ENCODE results near the gene GC.

The GC gene

GRCh38 chr4:71711985-71712348, 71.9 kb downstream of the GC start:
- Histone ChIP-seq H3K27me3 (ENCODE audit: control insufficient read depth, insufficient read depth, low read length) (no peaks in the 10 kb centered on the region), H3K27ac (ENCODE audit: low read depth, low read length) (no peak overlapping the region), H3K4me3 (ENCODE audit: low read depth, low read length) (no peak overlapping the region), H3K9me3 (ENCODE audit: control insufficient read depth, insufficient read depth, low read depth, low read length) (no peaks in the 10 kb centered on the region), H3K36me3 (ENCODE audit: control insufficient read depth, insufficient read depth, low read length) (no peaks in the 10 kb centered on the region), H3K9ac (ENCODE audit: low read length) (no peak overlapping the region), H3K4me1 (ENCODE audit: control insufficient read depth, insufficient read depth, low read length) (no peaks in the 10 kb centered on the region)

GRCh38 chr4:71711044-71711984, 72.6 kb downstream of the GC start:
- no peaks in the 10 kb centered on the region for H3K36me3 ChIP-seq (ENCODE audit: control insufficient read depth, insufficient read depth, low read length)
- no peaks in the 10 kb centered on the region for H3K27me3 ChIP-seq (ENCODE audit: control insufficient read depth, insufficient read depth, low read length)
- no peaks in the 10 kb centered on the region for H3K4me1 ChIP-seq (ENCODE audit: control insufficient read depth, insufficient read depth, low read length)
- H3K9me3 ChIP-seq (ENCODE audit: control insufficient read depth, insufficient read depth, low read depth, low read length): no peaks in the 10 kb centered on the region
- no peak overlapping the region for H3K27ac ChIP-seq (ENCODE audit: low read depth, low read length)
- no peak overlapping the region for H3K4me3 ChIP-seq (ENCODE audit: low read depth, low read length)
- no peak overlapping the region for H3K9ac ChIP-seq (ENCODE audit: low read length)

GRCh38 chr4:71709961-71710360, 73.9 kb downstream of the GC start:
- no peak overlapping the region for H3K27ac ChIP-seq (ENCODE audit: low read depth, low read length)
- H3K4me1 ChIP-seq (ENCODE audit: control insufficient read depth, insufficient read depth, low read length): no peaks in the 10 kb centered on the region
- no peak overlapping the region for H3K4me3 ChIP-seq (ENCODE audit: low read depth, low read length)
- H3K9ac ChIP-seq (ENCODE audit: low read length): no peak overlapping the region
- H3K27me3 ChIP-seq (ENCODE audit: control insufficient read depth, insufficient read depth, low read length): no peaks in the 10 kb centered on the region
- no peaks in the 10 kb centered on the region for H3K36me3 ChIP-seq (ENCODE audit: control insufficient read depth, insufficient read depth, low read length)
- H3K9me3 ChIP-seq (ENCODE audit: control insufficient read depth, insufficient read depth, low read depth, low read length): no peaks in the 10 kb centered on the region

- Histone ChIP-seq H3K36me3 (ENCODE audit: control insufficient read depth, insufficient read depth, low read length) (no peaks in the 10 kb centered on the region), H3K27me3 (ENCODE audit: control insufficient read depth, insufficient read depth, low read length) (no peaks in the 10 kb centered on the region), H3K4me1 (ENCODE audit: control insufficient read depth, insufficient read depth, low read length) (no peaks in the 10 kb centered on the region; the same call in 1 of the 2 replicates), H3K9me3 (ENCODE audit: control insufficient read depth, insufficient read depth, low read depth, low read length) (no peaks in the 10 kb centered on the region), H3K27ac (ENCODE audit: low read depth, low read length) (no peak overlapping the region), H3K9ac (ENCODE audit: low read length) (no peak overlapping the region), H3K4me3 (ENCODE audit: low read depth, low read length) (no peak overlapping the region)
These were observed 85.7 kb downstream of the GC start for GRCh38 chr4:71698141-71698540.

GRCh38 chr4:71697031-71697430, 86.8 kb downstream of the GC start:
- Histone ChIP-seq H3K4me3 (ENCODE audit: low read depth, low read length) (no peak overlapping the region), H3K27me3 (ENCODE audit: control insufficient read depth, insufficient read depth, low read length) (no peaks in the 10 kb centered on the region), H3K4me1 (ENCODE audit: control insufficient read depth, insufficient read depth, low read length) (no peaks in the 10 kb centered on the region; the same call in 1 of the 2 replicates), H3K36me3 (ENCODE audit: control insufficient read depth, insufficient read depth, low read length) (no peaks in the 10 kb centered on the region), H3K9ac (ENCODE audit: low read length) (no peak overlapping the region), H3K9me3 (ENCODE audit: control insufficient read depth, insufficient read depth, low read depth, low read length) (no peaks in the 10 kb centered on the region), H3K27ac (ENCODE audit: low read depth, low read length) (no peak overlapping the region)

GRCh38 chr4:71694961-71695360, 88.9 kb downstream of the GC start:
- no peaks in the 10 kb centered on the region for H3K36me3 ChIP-seq (ENCODE audit: control insufficient read depth, insufficient read depth, low read length)
- peaks cover 4% of the 10 kb centered on the region; the same call in 1 of the 2 replicates for H3K4me1 ChIP-seq (ENCODE audit: control insufficient read depth, insufficient read depth, low read length)

GRCh38 chr4:71692963-71693362, 90.9 kb downstream of the GC start:
- Histone ChIP-seq H3K9me3 (ENCODE audit: control insufficient read depth, insufficient read depth, low read depth, low read length) (no peaks in the 10 kb centered on the region), H3K36me3 (ENCODE audit: control insufficient read depth, insufficient read depth, low read length) (no peaks in the 10 kb centered on the region), H3K4me3 (ENCODE audit: low read depth, low read length) (no peak overlapping the region), H3K9ac (ENCODE audit: low read length) (no peak overlapping the region), H3K27ac (ENCODE audit: low read depth, low read length) (no peak overlapping the region), H3K4me1 (ENCODE audit: control insufficient read depth, insufficient read depth, low read length) (peaks cover 8% of the 10 kb centered on the region), H3K27me3 (ENCODE audit: control insufficient read depth, insufficient read depth, low read length) (no peaks in the 10 kb centered on the region)

More at GRCh38 chr4:71694961-71695360, 88.9 kb downstream of the GC start:
- Histone ChIP-seq H3K27ac (ENCODE audit: low read depth, low read length) (no peak overlapping the region), H3K27me3 (ENCODE audit: control insufficient read depth, insufficient read depth, low read length) (no peaks in the 10 kb centered on the region), H3K4me3 (ENCODE audit: low read depth, low read length) (no peak overlapping the region), H3K9ac (ENCODE audit: low read length) (no peak overlapping the region), H3K9me3 (ENCODE audit: control insufficient read depth, insufficient read depth, low read depth, low read length) (no peaks in the 10 kb centered on the region)

GRCh38 chr4:71692198-71692597, 91.7 kb downstream of the GC start:
- H3K4me1 ChIP-seq (ENCODE audit: control insufficient read depth, insufficient read depth, low read length): peaks cover 8% of the 10 kb centered on the region
- H3K27ac ChIP-seq (ENCODE audit: low read depth, low read length): no peak overlapping the region
- no peak overlapping the region for H3K9ac ChIP-seq (ENCODE audit: low read length)
- H3K9me3 ChIP-seq (ENCODE audit: control insufficient read depth, insufficient read depth, low read depth, low read length): no peaks in the 10 kb centered on the region
- no peak overlapping the region for H3K4me3 ChIP-seq (ENCODE audit: low read depth, low read length)
- H3K27me3 ChIP-seq (ENCODE audit: control insufficient read depth, insufficient read depth, low read length): no peaks in the 10 kb centered on the region
- no peaks in the 10 kb centered on the region for H3K36me3 ChIP-seq (ENCODE audit: control insufficient read depth, insufficient read depth, low read length)

Data from HUES6 (cell line).